Aorta (tissue), 5 donors: ENCODE results near the gene TAF11L11. TPM values are rescaled to one million over a fixed set of nuclear protein-coding genes. Genes with fewer than 3 reads are reported as not detected.
"Not testable (repeated sequence)": the region's sequence is repeated elsewhere in the genome, so short reads cannot be mapped to it uniquely, and the experiment has no call there.

ENCODE experiments used
- ATAC-seq: fragments of 200-7000 bp; cut with Tn5 transposase; one replicate; pipeline ENCODE4 v1.9.1; 2022; ENCODE audit warnings: moderate library complexity; ENCODE audit not compliant: low FRiP score
- DNase-seq, 2 donors: peaks; one replicate each; pipeline ENCODE4 v3.0.0-alpha.2; 2020
- H3K27ac ChIP-seq, 2 donors: one replicate each; pipeline ENCODE4 v1.5.1; 2013; ENCODE audit warnings: low read length in 2 of 2, mild to moderate bottlenecking in 2 of 2, moderate library complexity in 2 of 2, control low read depth in 1 of 2, inconsistent platforms in 1 of 2, low read depth in 1 of 2
- H3K27me3 ChIP-seq, 2 donors: one replicate each; pipeline ENCODE4 v1.6.1; 2013; ENCODE audit warnings: control low read depth in 1 of 2, low read length in 1 of 2, mild to moderate bottlenecking in 1 of 2, moderate library complexity in 1 of 2; ENCODE audit not compliant: insufficient read depth in 2 of 2, control insufficient read depth in 1 of 2
- H3K36me3 ChIP-seq, 2 donors: one replicate each; pipeline ENCODE4 v1.6.1; 2013; ENCODE audit warnings: control low read depth in 1 of 2, low read length in 1 of 2, mild to moderate bottlenecking in 1 of 2; ENCODE audit not compliant: insufficient read depth in 2 of 2, control insufficient read depth in 1 of 2
- H3K4me1 ChIP-seq, 2 donors: one replicate each; pipeline ENCODE4 v1.6.1; 2013; ENCODE audit warnings: low read length in 2 of 2, control low read depth in 1 of 2, mild to moderate bottlenecking in 1 of 2, moderate library complexity in 1 of 2; ENCODE audit not compliant: insufficient read depth in 2 of 2, control insufficient read depth in 1 of 2
- H3K4me3 ChIP-seq, 2 donors: one replicate each; pipeline ENCODE4 v1.5.1; 2013; ENCODE audit warnings: low read length in 2 of 2, control low read depth in 1 of 2, mild to moderate bottlenecking in 1 of 2
- H3K9me3 ChIP-seq: one replicate; pipeline ENCODE4 v1.6.1; 2013; ENCODE audit warnings: mild to moderate bottlenecking, low read length; ENCODE audit not compliant: control insufficient read depth
- WGBS, 2 donors: extraction: QIAGEN DNeasy Blood & Tissue Kit; methylation state at CpG; one replicate each; pipeline ENCODE4 v1.1.7; 2013; 5-methylcytosine and 5-hydroxymethylcytosine counted together
- intact Hi-C, 2 donors: fragments of 100-400 bp; cut with DNase I; formaldehyde crosslinking; loops; one replicate each; pipeline versions ENCODE4 v1.14.2 to v1.15.0; 2022
- polyA plus RNA-seq, 2 donors: library from polyadenylated mRNA; stranded (reverse); fragments of 200-250 nt; gene quantifications; one replicate each; pipeline ENCODE4 v1.2.3, GENCODE V29; 2013
- total RNA-seq, 2 donors: library from RNA; stranded (reverse); fragmentation: NEBNext Ultra II Directional; extraction: Animal tissue kit (Norgen Biotek cat#: 25700); gene quantifications; one replicate each; pipeline ENCODE4 v1.2.1, GENCODE V29; 2021
- donor health status: healthy with polysubstance abuse.
- donor health status: Bipolar disorder and iron deficiency.
- donor health status: DM: no; HTN: no; CAD: no.
- donor health status: DM: no; HTN: no; CAD: no.
- donor health status: DM: yes; HTN: yes; CAD: no.

TAF11L11 gene
- total and polyA plus RNA-seq, 4 donors = not detected

DNA sequence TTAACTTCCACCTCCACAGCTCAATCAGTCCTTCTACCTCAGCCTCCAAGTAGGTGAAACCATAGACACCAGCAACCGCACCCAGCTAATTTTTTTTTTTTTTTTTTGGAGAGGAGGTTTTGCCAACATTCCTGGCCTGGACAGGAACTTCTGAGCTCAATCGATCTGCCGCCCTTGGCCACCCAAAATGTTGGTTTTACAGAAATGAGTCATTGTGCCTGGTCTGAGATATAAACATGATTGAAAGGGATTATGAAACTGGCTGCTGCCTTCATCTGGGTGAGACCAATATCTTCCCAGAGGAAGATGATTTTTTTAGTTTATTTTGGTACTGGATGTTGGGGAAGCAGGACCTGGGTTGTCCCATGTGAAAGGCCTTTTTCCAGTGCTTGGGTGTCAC lies 15.4 kb downstream of the TAF11L11 start:
- 47 to 56% methylated on average over 3 of the region's 3 CpGs for WGBS, 2 donors
- DNase-seq (no peak), ATAC-seq (no peak)
- H3K27me3 ChIP-seq = no peaks in the 10 kb centered on the region
- H3K4me1 ChIP-seq = no peaks in the 10 kb centered on the region
- intact Hi-C loops = no loop called here
- H3K4me3 ChIP-seq = no peak overlapping the region
- H3K27ac ChIP-seq = no peak overlapping the region
- H3K36me3 ChIP-seq = no peaks in the 10 kb centered on the region
- H3K9me3 ChIP-seq = no peaks in the 10 kb centered on the region

DNA sequence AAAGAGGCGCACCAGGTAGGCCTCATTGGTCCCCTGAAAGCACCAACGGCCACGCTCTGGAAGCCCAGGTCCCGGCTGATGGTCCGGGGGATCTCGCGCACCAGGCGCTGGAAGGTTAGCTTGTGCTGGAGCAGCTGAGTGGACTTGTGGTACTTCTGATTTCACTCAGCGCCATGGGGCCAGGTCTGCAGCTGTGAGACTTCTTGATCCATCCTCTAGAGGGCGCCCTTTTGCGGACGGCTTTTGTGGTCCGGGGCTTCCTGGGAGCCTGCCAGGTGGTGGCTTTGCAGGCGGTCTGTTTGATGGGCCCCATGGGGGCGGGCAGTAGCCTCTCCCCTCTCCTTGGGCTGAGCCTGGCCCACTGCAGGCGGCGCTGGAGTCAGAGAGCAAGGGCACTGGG lies 16.6 kb downstream of the TAF11L11 start:
- 87 to 88% methylated on average over 16 to 17 of the region's 17 CpGs for WGBS, 2 donors
- H3K9me3 ChIP-seq = no peaks in the 10 kb centered on the region
- intact Hi-C loops = no loop called here
- H3K4me3 ChIP-seq = no peak overlapping the region
- no peak for ATAC-seq
- H3K27me3 ChIP-seq = no peaks in the 10 kb centered on the region
- no peak overlapping the region for H3K27ac ChIP-seq
- H3K36me3 ChIP-seq = no peaks in the 10 kb centered on the region
- no peaks in the 10 kb centered on the region for H3K4me1 ChIP-seq
- DNase-seq = no peak

DNA sequence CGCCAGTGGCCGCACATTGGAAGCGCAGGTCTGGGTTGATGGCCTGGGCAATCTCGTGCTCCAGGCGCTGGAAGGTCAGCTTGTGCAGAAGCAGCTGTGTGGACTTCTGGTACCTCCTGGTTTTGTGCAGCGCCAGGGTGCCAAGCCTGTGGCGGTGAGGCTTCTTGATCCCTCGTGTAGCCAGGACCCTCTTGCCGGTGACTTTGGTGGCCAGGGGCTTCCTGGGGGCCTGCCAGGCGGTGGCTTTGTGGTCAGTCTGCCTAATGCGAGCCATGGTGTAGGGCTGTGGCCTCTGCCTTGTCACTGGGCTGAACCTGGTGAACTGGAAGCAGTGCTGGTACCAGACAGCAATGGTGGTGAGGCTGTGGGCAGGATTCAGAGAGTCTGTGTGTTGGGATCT lies 21.7 kb downstream of the TAF11L11 start:
- intact Hi-C loops = no loop called here
- ATAC-seq = no peak
- no peaks in the 10 kb centered on the region for H3K4me1 ChIP-seq
- DNase-seq = no peak
- H3K9me3 ChIP-seq = no peaks in the 10 kb centered on the region
- H3K27me3 ChIP-seq = no peaks in the 10 kb centered on the region
- WGBS, 2 donors = 84 to 93% methylated on average over 11 of the region's 11 CpGs
- H3K36me3 ChIP-seq = no peaks in the 10 kb centered on the region
- H3K4me3 ChIP-seq = no peak overlapping the region
- no peak overlapping the region for H3K27ac ChIP-seq

DNA sequence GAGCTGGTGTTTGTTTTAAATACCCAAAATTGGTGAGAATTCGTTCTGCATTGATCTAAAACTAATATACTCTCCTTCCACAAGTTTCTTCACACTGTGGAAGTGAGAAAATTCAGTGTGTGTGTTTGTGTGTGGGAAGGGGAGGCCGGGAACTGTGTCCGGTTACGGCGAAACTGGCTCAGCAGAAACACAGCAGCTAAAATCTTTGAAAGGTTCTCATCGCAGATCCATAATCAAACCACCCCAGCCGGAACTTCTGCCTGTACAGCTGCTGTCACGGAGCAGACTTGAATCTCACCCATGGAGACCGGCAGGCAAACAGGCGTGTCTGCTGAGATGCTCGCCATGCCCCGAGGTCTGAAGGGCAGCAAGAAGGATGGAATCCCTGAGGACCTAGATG lies 27.8 kb downstream of the TAF11L11 start, which contains the start of gene TAF11L13:
Gene TAF11L13 (plus strand): TSS at position 301 of the 400 bp plus-strand sequence.
- H3K4me1 ChIP-seq, H3K4me3 ChIP-seq, DNase-seq, ATAC-seq, H3K27me3 ChIP-seq, H3K27ac ChIP-seq, H3K36me3 ChIP-seq, intact Hi-C loops, H3K9me3 ChIP-seq: not testable (repeated sequence)
- WGBS, 2 donors = 88% methylated on average over 7 to 9 of the region's 12 CpGs

DNA sequence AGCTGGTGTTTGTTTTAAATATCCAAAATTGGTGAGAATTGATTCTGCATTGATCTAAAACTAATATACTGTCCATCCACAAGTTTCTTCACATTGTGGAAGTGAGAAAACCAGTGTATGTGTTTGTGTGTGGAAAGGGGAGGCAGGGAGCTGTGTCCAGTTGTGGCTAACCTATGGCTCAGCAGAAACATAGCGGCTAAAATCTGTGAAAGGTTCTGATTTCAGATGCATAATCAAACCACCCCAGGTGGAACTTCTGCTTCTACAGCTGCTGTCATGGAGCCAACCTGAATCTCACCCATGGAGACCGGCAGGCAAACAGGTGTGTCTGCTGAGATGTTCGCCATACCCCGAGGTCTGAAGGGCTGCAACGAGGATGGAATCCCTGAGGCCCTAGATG lies 30.2 kb downstream of the TAF11L11 start, which contains the start of gene TAF11L14:
Gene TAF11L14 (plus strand): TSS at position 301 of the 400 bp plus-strand sequence.
- no peaks in the 10 kb centered on the region for H3K4me1 ChIP-seq
- intact Hi-C loops = no loop called here
- no peak for DNase-seq
- no peak within 1 kb of the TSS for H3K27ac ChIP-seq
- H3K9me3 ChIP-seq = no peaks in the 10 kb centered on the region
- H3K4me3 ChIP-seq = no peak within 1 kb of the TSS
- ATAC-seq = no peak
- H3K36me3 ChIP-seq = no peaks in the 10 kb centered on the region
- 89 to 93% methylated on average over 5 of the region's 5 CpGs for WGBS, 2 donors
- no peaks in the 10 kb centered on the region for H3K27me3 ChIP-seq

DNA sequence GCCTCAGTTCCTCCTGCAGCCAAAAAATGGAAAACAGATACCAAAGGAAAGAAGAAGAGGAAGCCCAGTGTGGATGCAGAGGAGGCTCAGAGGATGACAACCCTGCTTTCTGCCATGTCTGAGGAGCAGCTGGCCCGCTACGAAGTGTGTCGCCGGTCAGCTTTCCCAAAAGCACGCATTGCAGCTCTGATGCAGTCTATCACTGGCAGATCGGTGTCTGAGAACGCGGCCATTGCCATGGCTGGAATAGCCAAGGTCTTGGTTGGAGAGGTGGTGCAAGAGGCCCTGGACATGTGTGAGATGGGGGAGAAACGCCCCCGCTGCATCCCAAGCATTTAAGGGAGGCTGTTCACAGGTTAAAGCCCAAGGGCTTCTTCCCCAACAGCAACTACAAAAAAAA lies 45.2 kb downstream of the TAF11L11 start:
- H3K4me3 ChIP-seq, H3K27ac ChIP-seq, ATAC-seq, H3K4me1 ChIP-seq, DNase-seq, H3K36me3 ChIP-seq, intact Hi-C loops, H3K27me3 ChIP-seq, H3K9me3 ChIP-seq: not testable (repeated sequence)
- 84 to 86% methylated on average over 10 of the region's 10 CpGs for WGBS, 2 donors

DNA sequence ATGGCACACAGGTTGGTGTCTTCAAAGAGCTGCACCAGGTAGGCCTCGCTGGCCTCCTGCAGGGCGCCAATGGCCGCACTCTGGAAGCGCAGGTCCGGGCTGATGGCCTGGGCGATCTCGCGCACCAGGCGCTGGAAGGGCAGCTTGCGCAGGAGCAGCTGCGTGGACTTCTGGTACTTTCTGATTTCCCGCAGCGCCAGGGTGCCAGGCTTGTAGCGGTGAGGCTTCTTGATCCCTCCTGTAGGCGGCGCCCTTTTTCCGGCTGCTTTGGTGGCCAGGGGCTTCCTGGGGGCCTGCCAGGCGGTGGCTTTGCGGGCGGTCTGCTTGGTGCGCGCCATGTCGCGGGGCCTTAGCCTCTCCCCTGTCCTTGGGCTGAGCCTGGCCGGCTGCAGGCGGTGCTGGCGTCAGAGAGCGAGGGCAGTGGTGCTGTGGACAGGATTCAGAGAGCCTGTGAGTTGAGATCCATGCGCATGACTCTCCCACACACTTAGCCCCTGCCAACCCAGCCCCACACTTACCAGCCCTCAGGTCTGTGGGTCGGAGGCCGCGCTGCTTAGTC lies 51.3 kb downstream of the TAF11L11 start:
- DNase-seq, H3K4me1 ChIP-seq, H3K36me3 ChIP-seq, H3K27me3 ChIP-seq, intact Hi-C loops, H3K27ac ChIP-seq, H3K4me3 ChIP-seq, H3K9me3 ChIP-seq: not testable (repeated sequence)
- WGBS, 2 donors = 94 to 95% methylated on average over 11 to 32 of the region's 32 CpGs
- peak; percentile 54 for ATAC-seq

Other genes with a start within 250 kb of the TAF11L11 start
- gene TAF11L2, start 106.0 kb upstream of the TAF11L11 start, total RNA-seq = not detected
- not detected for gene TAF11L2, start 106.0 kb upstream of the TAF11L11 start, polyA plus RNA-seq
- gene TAF11L3, start 85.8 kb upstream of the TAF11L11 start, total RNA-seq = not detected
- gene TAF11L3, start 85.8 kb upstream of the TAF11L11 start, polyA plus RNA-seq = not detected
- gene TAF11L4, start 82.4 kb upstream of the TAF11L11 start, total RNA-seq = not detected
- not detected for gene TAF11L4, start 82.4 kb upstream of the TAF11L11 start, polyA plus RNA-seq
- not detected for gene TAF11L5, start 78.9 kb upstream of the TAF11L11 start, total RNA-seq
- not detected for gene TAF11L5, start 78.9 kb upstream of the TAF11L11 start, polyA plus RNA-seq
- not detected for gene TAF11L6, start 75.5 kb upstream of the TAF11L11 start, total RNA-seq
- not detected for gene TAF11L6, start 75.5 kb upstream of the TAF11L11 start, polyA plus RNA-seq
- not detected for gene TAF11L7, start 18.4 kb upstream of the TAF11L11 start, total RNA-seq
- not detected for gene TAF11L7, start 18.4 kb upstream of the TAF11L11 start, polyA plus RNA-seq
- gene TAF11L8, start 13.2 kb upstream of the TAF11L11 start, total RNA-seq = not detected
- not detected for gene TAF11L8, start 13.2 kb upstream of the TAF11L11 start, polyA plus RNA-seq
- gene TAF11L9, start 9.8 kb upstream of the TAF11L11 start, total RNA-seq = not detected
- not detected for gene TAF11L9, start 9.8 kb upstream of the TAF11L11 start, polyA plus RNA-seq
- gene TAF11L10, start 6.4 kb upstream of the TAF11L11 start, total RNA-seq = not detected
- not detected for gene TAF11L10, start 6.4 kb upstream of the TAF11L11 start, polyA plus RNA-seq
- not detected for gene TAF11L12, start 6.2 kb downstream of the TAF11L11 start, total RNA-seq
- not detected for gene TAF11L12, start 6.2 kb downstream of the TAF11L11 start, polyA plus RNA-seq
- not detected for gene TAF11L13, start 27.9 kb downstream of the TAF11L11 start, total RNA-seq
- gene TAF11L13, start 27.9 kb downstream of the TAF11L11 start, polyA plus RNA-seq = not detected
- gene TAF11L14, start 30.3 kb downstream of the TAF11L11 start, total RNA-seq = not detected
- not detected for gene TAF11L14, start 30.3 kb downstream of the TAF11L11 start, polyA plus RNA-seq